GM20000 (cell line): ENCODE results near the gene ADAD2.

Experiments
- DNase-seq: peaks from one replicate; pipeline ENCODE4 v3.0.0; 2012; ENCODE audit warnings: low spot score
- TF ChIP-seq, protein P1 (sequence below): IDR thresholded peaks from 2 replicates; pipeline ENCODE4 v1.5.1; 2012; ENCODE audit warnings: mild to moderate bottlenecking, control low read depth; ENCODE audit errors: extremely low read depth, missing control alignments

Gene ADAD2

GRCh38 chr16:84177741-84178073 lies 13.2 kb upstream of the ADAD2 start:
- TF ChIP-seq, protein P1, sequence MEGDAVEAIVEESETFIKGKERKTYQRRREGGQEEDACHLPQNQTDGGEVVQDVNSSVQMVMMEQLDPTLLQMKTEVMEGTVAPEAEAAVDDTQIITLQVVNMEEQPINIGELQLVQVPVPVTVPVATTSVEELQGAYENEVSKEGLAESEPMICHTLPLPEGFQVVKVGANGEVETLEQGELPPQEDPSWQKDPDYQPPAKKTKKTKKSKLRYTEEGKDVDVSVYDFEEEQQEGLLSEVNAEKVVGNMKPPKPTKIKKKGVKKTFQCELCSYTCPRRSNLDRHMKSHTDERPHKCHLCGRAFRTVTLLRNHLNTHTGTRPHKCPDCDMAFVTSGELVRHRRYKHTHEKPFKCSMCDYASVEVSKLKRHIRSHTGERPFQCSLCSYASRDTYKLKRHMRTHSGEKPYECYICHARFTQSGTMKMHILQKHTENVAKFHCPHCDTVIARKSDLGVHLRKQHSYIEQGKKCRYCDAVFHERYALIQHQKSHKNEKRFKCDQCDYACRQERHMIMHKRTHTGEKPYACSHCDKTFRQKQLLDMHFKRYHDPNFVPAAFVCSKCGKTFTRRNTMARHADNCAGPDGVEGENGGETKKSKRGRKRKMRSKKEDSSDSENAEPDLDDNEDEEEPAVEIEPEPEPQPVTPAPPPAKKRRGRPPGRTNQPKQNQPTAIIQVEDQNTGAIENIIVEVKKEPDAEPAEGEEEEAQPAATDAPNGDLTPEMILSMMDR, result no peak
- DNase-seq, result no peak

DNA sequence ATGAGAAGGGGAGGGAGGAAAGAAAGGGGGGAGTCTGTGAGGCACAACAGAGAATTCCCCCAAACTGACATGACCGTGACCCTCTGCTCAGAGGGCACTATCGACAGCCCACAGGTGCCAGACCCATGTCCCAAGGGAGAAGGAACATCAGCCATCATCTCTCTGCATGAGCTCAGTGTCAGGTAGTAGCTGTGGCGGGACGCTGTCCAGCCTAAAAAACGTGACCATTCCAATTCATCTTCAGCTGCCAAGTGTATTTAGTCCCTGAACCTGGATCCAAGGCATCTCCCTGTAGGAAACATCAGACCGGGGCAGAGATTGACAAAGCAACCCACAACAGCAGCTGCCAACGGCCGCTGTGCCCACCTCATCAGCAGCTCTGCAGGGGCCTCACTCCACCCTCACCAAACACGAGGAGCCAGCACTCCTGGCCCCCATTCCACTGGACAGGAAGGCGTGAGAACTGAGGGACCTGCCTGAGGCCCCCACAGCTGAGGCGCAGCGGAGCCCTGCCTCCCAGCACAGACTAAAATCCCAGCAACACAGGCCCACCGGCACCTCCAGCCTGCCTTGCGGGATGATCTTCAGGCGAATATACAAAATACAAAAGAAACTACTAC lies 12.7 kb upstream of the ADAD2 start:
- DNase-seq, result no peak
- TF ChIP-seq, protein P1, result no peak

DNA sequence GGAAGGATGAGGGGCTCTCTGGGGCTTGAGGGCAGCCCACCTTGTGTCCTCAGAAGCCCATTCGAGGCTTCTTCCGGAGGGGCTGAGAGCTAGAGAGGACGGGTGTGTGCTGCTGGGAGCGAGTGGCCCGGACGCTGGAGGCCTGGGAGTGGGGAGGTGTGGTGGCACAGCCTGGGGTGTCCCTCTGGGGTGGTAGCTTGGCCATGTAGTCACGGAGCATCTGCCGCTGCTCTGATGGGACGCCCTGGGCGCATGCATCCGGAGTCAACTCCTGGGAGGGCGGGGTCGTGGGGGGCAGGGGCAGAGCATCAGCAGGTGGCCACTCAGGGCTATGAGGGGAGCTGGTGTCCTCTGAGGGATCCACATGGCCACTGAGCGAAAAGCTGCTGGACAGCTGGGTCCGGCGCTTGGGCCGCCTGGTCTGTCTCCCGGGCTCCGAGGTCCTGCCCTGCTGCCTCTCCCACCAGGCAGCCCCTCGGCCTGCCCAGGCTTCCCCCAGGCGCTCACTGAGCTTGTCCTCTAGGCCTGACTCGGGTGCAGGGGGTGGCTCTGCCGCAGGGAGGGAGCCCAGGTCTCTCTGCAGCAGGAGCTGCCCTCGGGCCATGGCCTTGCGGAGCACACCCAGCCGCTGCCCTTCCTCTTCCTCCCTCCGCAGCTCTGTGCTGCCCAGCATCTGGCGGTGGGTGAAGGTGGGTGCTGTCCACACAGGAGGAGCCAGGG lies 11.9 kb upstream of the ADAD2 start:
- TF ChIP-seq, protein P1, result no peak
- DNase-seq, result no peak

DNA sequence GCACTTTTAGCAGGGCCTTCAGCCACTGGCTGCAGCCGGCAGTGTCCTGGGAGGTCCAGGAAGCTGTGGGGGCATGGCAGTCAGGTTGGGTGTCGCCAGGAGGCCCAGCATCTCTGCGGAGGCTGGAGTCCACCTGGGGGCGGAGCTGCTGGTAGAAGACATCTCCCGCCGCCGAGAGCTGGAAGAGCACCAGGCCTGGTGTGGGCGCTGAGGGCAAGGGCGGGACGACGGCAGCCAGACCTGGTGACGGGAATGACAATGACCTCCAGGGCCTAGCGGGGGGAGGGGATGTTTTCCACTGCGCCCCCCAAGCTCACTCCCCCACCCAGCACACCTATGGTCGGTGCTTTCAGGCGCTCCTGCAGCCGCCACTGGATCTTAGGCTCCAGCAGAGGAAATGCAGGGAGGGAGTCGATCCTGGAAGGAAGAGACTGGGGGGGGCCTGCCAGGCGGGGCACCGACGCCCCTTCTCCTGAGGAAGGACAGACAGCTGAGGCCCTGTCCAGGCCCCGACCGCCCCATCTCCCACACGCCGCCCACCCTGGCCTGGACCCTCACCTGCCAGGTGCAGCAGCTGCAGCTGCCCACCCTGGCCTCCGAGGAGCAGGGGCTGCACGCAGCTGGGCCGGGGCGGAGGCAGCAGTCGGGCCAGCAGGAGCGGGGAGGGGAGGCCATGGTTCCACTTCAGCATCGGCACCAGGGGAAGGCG lies 11.2 kb upstream of the ADAD2 start:
- DNase-seq, result peak; percentile 12
- TF ChIP-seq, protein P1, result no peak

- peak; percentile 11 for DNase-seq
- TF ChIP-seq, protein P1, result no peak
Measured at GRCh38 chr16:84180519-84181140, 10.3 kb upstream of the ADAD2 start.

DNA sequence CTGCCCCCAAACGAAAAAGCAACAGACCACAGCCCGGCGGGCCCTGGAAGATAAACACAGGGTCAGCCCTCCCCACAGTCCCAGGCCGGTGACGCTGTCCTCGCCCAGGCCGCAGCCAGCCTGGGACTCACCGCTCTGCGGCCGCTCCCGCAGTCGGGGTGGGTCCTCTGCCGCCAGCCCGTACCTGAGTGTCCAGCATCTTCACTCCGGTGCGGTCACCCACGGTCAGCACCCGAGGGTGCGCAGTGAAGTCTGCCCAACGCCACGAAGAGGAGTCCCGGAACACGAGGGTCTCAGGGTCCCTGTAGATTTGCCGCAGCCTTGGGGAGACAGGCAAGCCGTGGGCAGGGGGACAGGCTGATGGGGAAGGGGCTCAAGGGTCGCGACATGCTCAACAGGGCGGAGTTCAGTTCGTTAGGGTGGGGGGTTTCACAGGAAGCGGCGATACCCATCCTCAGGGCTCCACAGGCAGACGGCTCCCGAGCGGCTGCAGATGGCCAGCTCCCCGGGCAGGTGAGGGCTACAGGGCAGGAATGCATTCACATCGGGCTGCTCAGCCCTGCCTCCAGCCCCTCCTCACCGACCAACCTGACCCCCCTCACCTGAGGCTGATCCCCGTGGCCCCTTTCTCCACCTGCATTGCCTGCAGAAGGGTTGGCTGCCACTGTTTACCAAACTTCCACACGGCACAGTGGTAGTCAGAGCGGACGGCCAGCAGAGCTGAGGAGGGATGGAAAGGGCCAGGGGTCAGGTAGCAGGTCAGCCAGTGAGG lies 9.6 kb upstream of the ADAD2 start:
- TF ChIP-seq, protein P1, result no peak
- no peak for DNase-seq
